Islet of Langerhans (tissue), 1 donor: ENCODE measurements around the gene ADSS1.

Source experiments
- FAIRE-seq: peaks from one replicate; lab custom pipeline; 2011; peaks lifted over from hg19 to GRCh38; lab: Jason Lieb, UNC

The ADSS1 gene

GRCh38 chr14:104784218-104784568 lies 60.2 kb downstream of the ADSS1 start:
- no peak for FAIRE-seq

GRCh38 chr14:104784846-104785707 lies 61.0 kb downstream of the ADSS1 start:
- no peak for FAIRE-seq

- no peak for FAIRE-seq
These were observed 61.7 kb downstream of the ADSS1 start for GRCh38 chr14:104785708-104786080.

- FAIRE-seq: no peak
These were observed 62.1 kb downstream of the ADSS1 start for GRCh38 chr14:104786091-104786586.

GRCh38 chr14:104786726-104787675 lies 63.0 kb downstream of the ADSS1 start:
- FAIRE-seq: no peak

- no peak for FAIRE-seq
These were observed 63.7 kb downstream of the ADSS1 start for GRCh38 chr14:104787736-104788135.

GRCh38 chr14:104788161-104788818 lies 64.3 kb downstream of the ADSS1 start:
- FAIRE-seq: no peak

GRCh38 chr14:104788873-104789663 lies 65.0 kb downstream of the ADSS1 start:
- FAIRE-seq: no peak

- no peak for FAIRE-seq
These were observed 66.0 kb downstream of the ADSS1 start for GRCh38 chr14:104789752-104790743.

GRCh38 chr14:104791425-104791824 lies 67.4 kb downstream of the ADSS1 start:
- no peak for FAIRE-seq

GRCh38 chr14:104792101-104792884 lies 68.3 kb downstream of the ADSS1 start:
- FAIRE-seq: no peak

- FAIRE-seq: no peak
These were observed 69.1 kb downstream of the ADSS1 start for GRCh38 chr14:104792945-104793702.

- FAIRE-seq: no peak
These were observed 69.6 kb downstream of the ADSS1 start for GRCh38 chr14:104793703-104793959.

GRCh38 chr14:104794099-104794498 lies 70.1 kb downstream of the ADSS1 start:
- no peak for FAIRE-seq

GRCh38 chr14:104794631-104794992 lies 70.6 kb downstream of the ADSS1 start:
- no peak for FAIRE-seq

GRCh38 chr14:104794993-104795780 lies 71.2 kb downstream of the ADSS1 start, which contains the start of gene AKT1:
Gene AKT1, minus strand, starts transcription at chr14:104795748. Its CDS starts 3,105 bp downstream, at chr14:104792643.
- no peak for FAIRE-seq

- FAIRE-seq: no peak
These were observed 72.0 kb downstream of the ADSS1 start for GRCh38 chr14:104795781-104796686.
